ENCODE measurements around the gene VSIG8. TPM values are rescaled to one million over a fixed set of nuclear protein-coding genes. Genes with fewer than 3 reads are reported as not detected.

The VSIG8 gene
- total RNA-seq, 1 experiment from 2014 or later, result not detected

DNA sequence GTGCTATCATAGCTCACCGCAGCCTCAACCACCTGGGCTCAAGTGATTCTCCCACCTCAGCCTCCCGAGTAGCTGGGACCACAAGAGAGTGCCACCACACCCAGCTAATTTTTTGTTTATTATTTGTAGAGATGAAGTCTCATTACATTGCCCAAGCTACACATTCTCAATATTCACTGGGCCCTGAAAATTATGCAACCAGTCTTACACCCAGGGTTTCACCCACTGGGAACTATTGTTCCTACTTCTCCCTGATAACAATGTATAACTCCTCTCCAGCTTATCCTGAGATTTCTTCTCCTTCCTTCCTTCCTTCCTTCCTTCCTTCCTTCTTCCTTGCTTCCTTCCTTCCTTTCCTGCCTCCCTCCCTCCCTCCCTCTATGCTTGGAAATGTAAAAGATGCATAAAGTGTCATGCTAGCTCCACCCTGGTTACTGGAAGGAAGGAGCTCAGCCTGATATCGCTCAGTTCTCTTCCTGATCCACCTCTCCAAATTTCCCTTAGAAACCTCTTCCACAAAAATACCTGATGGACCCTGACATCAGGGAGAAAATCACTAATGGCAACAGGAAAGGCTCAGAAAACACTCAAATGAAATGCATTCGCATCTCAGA, 11.2 kb upstream of the VSIG8 start:
- H3K9me3 Mint-ChIP-seq, result no peaks in the 10 kb centered on the region
- no peaks in the 10 kb centered on the region for H3K4me1 Mint-ChIP-seq
- CTCF ChIA-PET, result interaction anchor here (0.6 to 3.4 kb wide), 10 partner anchors 9 to 134 kb away, joined by 3 to 15 read pairs (median 4); partner anchors contain the start of gene SLAMF8
- TF ChIP-seq GRHL2 (CRISPR knock-in tag; IDR thresholded peaks at IDR 0.05; ENCODE audit: insufficient replicate concordance, severe bottlenecking), result no peak
- TF ChIP-seq ZBTB21 (CRISPR knock-in tag; IDR thresholded peaks at IDR 0.05; ENCODE audit: borderline replicate concordance), result no peak
- TF ChIP-seq ZNF232 (CRISPR knock-in tag; IDR thresholded peaks at IDR 0.05), result no peak
- no peak for TF ChIP-seq TEAD4 (CRISPR knock-in tag; IDR thresholded peaks at IDR 0.05)
- TF ChIP-seq NFE2L1 (CRISPR knock-in tag; IDR thresholded peaks at IDR 0.05), result no peak
- TF ChIP-seq CREB1 (CRISPR knock-in tag; IDR thresholded peaks at IDR 0.05), result no peak
- TF ChIP-seq ELF4 (CRISPR knock-in tag; IDR thresholded peaks at IDR 0.05; ENCODE audit: low read depth), result no peak
- TF ChIP-seq ZNF317 (CRISPR knock-in tag; IDR thresholded peaks at IDR 0.05; ENCODE audit: borderline replicate concordance, low read depth), result no peak
- TF ChIP-seq, protein P1, sequence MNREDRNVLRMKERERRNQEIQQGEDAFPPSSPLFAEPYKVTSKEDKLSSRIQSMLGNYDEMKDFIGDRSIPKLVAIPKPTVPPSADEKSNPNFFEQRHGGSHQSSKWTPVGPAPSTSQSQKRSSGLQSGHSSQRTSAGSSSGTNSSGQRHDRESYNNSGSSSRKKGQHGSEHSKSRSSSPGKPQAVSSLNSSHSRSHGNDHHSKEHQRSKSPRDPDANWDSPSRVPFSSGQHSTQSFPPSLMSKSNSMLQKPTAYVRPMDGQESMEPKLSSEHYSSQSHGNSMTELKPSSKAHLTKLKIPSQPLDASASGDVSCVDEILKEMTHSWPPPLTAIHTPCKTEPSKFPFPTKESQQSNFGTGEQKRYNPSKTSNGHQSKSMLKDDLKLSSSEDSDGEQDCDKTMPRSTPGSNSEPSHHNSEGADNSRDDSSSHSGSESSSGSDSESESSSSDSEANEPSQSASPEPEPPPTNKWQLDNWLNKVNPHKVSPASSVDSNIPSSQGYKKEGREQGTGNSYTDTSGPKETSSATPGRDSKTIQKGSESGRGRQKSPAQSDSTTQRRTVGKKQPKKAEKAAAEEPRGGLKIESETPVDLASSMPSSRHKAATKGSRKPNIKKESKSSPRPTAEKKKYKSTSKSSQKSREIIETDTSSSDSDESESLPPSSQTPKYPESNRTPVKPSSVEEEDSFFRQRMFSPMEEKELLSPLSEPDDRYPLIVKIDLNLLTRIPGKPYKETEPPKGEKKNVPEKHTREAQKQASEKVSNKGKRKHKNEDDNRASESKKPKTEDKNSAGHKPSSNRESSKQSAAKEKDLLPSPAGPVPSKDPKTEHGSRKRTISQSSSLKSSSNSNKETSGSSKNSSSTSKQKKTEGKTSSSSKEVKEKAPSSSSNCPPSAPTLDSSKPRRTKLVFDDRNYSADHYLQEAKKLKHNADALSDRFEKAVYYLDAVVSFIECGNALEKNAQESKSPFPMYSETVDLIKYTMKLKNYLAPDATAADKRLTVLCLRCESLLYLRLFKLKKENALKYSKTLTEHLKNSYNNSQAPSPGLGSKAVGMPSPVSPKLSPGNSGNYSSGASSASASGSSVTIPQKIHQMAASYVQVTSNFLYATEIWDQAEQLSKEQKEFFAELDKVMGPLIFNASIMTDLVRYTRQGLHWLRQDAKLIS (CRISPR knock-in tag; IDR thresholded peaks at IDR 0.05; ENCODE audit: borderline replicate concordance), result no peak
- no peak for TF ChIP-seq JAZF1 (CRISPR knock-in tag; IDR thresholded peaks at IDR 0.05)
- TF ChIP-seq NFYB (CRISPR knock-in tag; conservative IDR thresholded peaks at IDR 0.05; ENCODE audit: low read depth), result no peak
- TF ChIP-seq, protein P2, sequence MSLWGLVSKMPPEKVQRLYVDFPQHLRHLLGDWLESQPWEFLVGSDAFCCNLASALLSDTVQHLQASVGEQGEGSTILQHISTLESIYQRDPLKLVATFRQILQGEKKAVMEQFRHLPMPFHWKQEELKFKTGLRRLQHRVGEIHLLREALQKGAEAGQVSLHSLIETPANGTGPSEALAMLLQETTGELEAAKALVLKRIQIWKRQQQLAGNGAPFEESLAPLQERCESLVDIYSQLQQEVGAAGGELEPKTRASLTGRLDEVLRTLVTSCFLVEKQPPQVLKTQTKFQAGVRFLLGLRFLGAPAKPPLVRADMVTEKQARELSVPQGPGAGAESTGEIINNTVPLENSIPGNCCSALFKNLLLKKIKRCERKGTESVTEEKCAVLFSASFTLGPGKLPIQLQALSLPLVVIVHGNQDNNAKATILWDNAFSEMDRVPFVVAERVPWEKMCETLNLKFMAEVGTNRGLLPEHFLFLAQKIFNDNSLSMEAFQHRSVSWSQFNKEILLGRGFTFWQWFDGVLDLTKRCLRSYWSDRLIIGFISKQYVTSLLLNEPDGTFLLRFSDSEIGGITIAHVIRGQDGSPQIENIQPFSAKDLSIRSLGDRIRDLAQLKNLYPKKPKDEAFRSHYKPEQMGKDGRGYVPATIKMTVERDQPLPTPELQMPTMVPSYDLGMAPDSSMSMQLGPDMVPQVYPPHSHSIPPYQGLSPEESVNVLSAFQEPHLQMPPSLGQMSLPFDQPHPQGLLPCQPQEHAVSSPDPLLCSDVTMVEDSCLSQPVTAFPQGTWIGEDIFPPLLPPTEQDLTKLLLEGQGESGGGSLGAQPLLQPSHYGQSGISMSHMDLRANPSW (CRISPR knock-in tag; conservative IDR thresholded peaks at IDR 0.05; ENCODE audit: low read depth), result no peak
- TF ChIP-seq, protein P3, sequence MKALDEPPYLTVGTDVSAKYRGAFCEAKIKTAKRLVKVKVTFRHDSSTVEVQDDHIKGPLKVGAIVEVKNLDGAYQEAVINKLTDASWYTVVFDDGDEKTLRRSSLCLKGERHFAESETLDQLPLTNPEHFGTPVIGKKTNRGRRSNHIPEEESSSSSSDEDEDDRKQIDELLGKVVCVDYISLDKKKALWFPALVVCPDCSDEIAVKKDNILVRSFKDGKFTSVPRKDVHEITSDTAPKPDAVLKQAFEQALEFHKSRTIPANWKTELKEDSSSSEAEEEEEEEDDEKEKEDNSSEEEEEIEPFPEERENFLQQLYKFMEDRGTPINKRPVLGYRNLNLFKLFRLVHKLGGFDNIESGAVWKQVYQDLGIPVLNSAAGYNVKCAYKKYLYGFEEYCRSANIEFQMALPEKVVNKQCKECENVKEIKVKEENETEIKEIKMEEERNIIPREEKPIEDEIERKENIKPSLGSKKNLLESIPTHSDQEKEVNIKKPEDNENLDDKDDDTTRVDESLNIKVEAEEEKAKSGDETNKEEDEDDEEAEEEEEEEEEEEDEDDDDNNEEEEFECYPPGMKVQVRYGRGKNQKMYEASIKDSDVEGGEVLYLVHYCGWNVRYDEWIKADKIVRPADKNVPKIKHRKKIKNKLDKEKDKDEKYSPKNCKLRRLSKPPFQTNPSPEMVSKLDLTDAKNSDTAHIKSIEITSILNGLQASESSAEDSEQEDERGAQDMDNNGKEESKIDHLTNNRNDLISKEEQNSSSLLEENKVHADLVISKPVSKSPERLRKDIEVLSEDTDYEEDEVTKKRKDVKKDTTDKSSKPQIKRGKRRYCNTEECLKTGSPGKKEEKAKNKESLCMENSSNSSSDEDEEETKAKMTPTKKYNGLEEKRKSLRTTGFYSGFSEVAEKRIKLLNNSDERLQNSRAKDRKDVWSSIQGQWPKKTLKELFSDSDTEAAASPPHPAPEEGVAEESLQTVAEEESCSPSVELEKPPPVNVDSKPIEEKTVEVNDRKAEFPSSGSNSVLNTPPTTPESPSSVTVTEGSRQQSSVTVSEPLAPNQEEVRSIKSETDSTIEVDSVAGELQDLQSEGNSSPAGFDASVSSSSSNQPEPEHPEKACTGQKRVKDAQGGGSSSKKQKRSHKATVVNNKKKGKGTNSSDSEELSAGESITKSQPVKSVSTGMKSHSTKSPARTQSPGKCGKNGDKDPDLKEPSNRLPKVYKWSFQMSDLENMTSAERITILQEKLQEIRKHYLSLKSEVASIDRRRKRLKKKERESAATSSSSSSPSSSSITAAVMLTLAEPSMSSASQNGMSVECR (CRISPR knock-in tag; IDR thresholded peaks at IDR 0.05; ENCODE audit: borderline replicate concordance), result no peak
- TF ChIP-seq, protein P4, sequence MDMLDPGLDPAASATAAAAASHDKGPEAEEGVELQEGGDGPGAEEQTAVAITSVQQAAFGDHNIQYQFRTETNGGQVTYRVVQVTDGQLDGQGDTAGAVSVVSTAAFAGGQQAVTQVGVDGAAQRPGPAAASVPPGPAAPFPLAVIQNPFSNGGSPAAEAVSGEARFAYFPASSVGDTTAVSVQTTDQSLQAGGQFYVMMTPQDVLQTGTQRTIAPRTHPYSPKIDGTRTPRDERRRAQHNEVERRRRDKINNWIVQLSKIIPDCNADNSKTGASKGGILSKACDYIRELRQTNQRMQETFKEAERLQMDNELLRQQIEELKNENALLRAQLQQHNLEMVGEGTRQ (CRISPR knock-in tag; IDR thresholded peaks at IDR 0.05), result no peak
- TF ChIP-seq, protein P5, sequence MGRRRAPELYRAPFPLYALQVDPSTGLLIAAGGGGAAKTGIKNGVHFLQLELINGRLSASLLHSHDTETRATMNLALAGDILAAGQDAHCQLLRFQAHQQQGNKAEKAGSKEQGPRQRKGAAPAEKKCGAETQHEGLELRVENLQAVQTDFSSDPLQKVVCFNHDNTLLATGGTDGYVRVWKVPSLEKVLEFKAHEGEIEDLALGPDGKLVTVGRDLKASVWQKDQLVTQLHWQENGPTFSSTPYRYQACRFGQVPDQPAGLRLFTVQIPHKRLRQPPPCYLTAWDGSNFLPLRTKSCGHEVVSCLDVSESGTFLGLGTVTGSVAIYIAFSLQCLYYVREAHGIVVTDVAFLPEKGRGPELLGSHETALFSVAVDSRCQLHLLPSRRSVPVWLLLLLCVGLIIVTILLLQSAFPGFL (CRISPR knock-in tag; IDR thresholded peaks at IDR 0.05; ENCODE audit: borderline replicate concordance), result no peak
- TF ChIP-seq, protein P6, sequence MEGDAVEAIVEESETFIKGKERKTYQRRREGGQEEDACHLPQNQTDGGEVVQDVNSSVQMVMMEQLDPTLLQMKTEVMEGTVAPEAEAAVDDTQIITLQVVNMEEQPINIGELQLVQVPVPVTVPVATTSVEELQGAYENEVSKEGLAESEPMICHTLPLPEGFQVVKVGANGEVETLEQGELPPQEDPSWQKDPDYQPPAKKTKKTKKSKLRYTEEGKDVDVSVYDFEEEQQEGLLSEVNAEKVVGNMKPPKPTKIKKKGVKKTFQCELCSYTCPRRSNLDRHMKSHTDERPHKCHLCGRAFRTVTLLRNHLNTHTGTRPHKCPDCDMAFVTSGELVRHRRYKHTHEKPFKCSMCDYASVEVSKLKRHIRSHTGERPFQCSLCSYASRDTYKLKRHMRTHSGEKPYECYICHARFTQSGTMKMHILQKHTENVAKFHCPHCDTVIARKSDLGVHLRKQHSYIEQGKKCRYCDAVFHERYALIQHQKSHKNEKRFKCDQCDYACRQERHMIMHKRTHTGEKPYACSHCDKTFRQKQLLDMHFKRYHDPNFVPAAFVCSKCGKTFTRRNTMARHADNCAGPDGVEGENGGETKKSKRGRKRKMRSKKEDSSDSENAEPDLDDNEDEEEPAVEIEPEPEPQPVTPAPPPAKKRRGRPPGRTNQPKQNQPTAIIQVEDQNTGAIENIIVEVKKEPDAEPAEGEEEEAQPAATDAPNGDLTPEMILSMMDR (IDR thresholded peaks at IDR 0.05), result no peak
- no peak for TF ChIP-seq FOXK1 (CRISPR knock-in tag; IDR thresholded peaks at IDR 0.05)
- no peak for TF ChIP-seq MYBL2 (CRISPR knock-in tag; IDR thresholded peaks at IDR 0.05)
- POLR2A ChIA-PET, result no interaction called here
- H3K36me3 Mint-ChIP-seq, result no peaks in the 10 kb centered on the region
- ATAC-seq (no peak), DNase-seq (ENCODE audit: low spot score) (no peak)
- H3K27me3 Mint-ChIP-seq (ENCODE audit: low read depth), result peaks cover 2% of the 10 kb centered on the region; the same call in 1 of the 2 replicates
- H3K4me3 Mint-ChIP-seq, result no peak overlapping the region
- H3K27ac Mint-ChIP-seq, result no peak overlapping the region
